GM06990 (cell line): ENCODE data around the gene MNT.

Source experiments
- DNase-seq: peaks from one replicate; pipeline ENCODE4 v3.0.0-alpha.2; 2011; ENCODE audit not compliant: insufficient read length; ENCODE audit errors: extremely low read depth
- H3K27me3 ChIP-seq: replicated peaks from 2 replicates; pipeline ENCODE4 v1.6.0; 2011; ENCODE audit warnings: low read length; ENCODE audit not compliant: control insufficient read depth, insufficient read depth
- H3K36me3 ChIP-seq: 2 replicates; pipeline ENCODE4 v1.5.1; 2011; ENCODE audit warnings: low read length; ENCODE audit not compliant: control insufficient read depth, insufficient read depth
- H3K4me3 ChIP-seq: replicated peaks from 2 replicates; pipeline ENCODE4 v1.5.1; 2011; ENCODE audit warnings: low read depth, mild to moderate bottlenecking, control low read depth, low read length
- CTCF ChIP-seq: IDR thresholded peaks from 2 replicates; pipeline ENCODE4 v1.5.1; 2011; ENCODE audit warnings: low read length, control low read depth, mild to moderate bottlenecking, inconsistent platforms; ENCODE audit not compliant: insufficient read depth, poor library complexity, severe bottlenecking

The MNT gene

GRCh38 chr17:2387086-2388019, 13.5 kb downstream of the MNT start:
- no peak for DNase-seq
- H3K36me3 ChIP-seq = peaks cover 11% of the 10 kb centered on the region
- no peak for TF ChIP-seq CTCF
- H3K27me3 ChIP-seq = no peaks in the 10 kb centered on the region
- no peak overlapping the region for H3K4me3 ChIP-seq

- Histone ChIP-seq H3K27me3 (no peaks in the 10 kb centered on the region), H3K36me3 (peaks cover 11% of the 10 kb centered on the region), H3K4me3 (no peak overlapping the region)
- no peak for DNase-seq
- TF ChIP-seq CTCF = no peak
Measured at GRCh38 chr17:2386400-2387085, 14.3 kb downstream of the MNT start.

GRCh38 chr17:2385240-2386210, 15.3 kb downstream of the MNT start:
- Histone ChIP-seq H3K36me3 (peaks cover 11% of the 10 kb centered on the region), H3K27me3 (no peaks in the 10 kb centered on the region), H3K4me3 (no peak overlapping the region)
- TF ChIP-seq CTCF = no peak
- no peak for DNase-seq

GRCh38 chr17:2384439-2385127, 16.3 kb downstream of the MNT start:
- H3K36me3 ChIP-seq = peaks cover 10% of the 10 kb centered on the region
- H3K4me3 ChIP-seq = no peak overlapping the region
- H3K27me3 ChIP-seq = no peaks in the 10 kb centered on the region
- DNase-seq = no peak
- no peak for TF ChIP-seq CTCF

- H3K4me3 ChIP-seq = no peak overlapping the region
- DNase-seq = no peak
- H3K27me3 ChIP-seq = no peaks in the 10 kb centered on the region
- H3K36me3 ChIP-seq = peaks cover 9% of the 10 kb centered on the region
- no peak for TF ChIP-seq CTCF
Measured at GRCh38 chr17:2383628-2384167, 17.2 kb downstream of the MNT start.
